Aorta (tissue), 5 donors: ENCODE data around the gene FUT4. TPM values are rescaled to one million over a fixed set of nuclear protein-coding genes. Genes with fewer than 3 reads are reported as not detected.

ENCODE experiments used
- ATAC-seq: fragments of 200-7000 bp; cut with Tn5 transposase; one replicate; pipeline ENCODE4 v1.9.1; 2022; ENCODE audit warnings: moderate library complexity; ENCODE audit not compliant: low FRiP score
- DNase-seq, 2 donors: peaks; one replicate each; pipeline ENCODE4 v3.0.0-alpha.2; 2020
- H3K27ac ChIP-seq, 2 donors: one replicate each; pipeline ENCODE4 v1.5.1; 2013; ENCODE audit warnings: low read length in 2 of 2, mild to moderate bottlenecking in 2 of 2, moderate library complexity in 2 of 2, control low read depth in 1 of 2, inconsistent platforms in 1 of 2, low read depth in 1 of 2
- H3K27me3 ChIP-seq, 2 donors: one replicate each; pipeline ENCODE4 v1.6.1; 2013; ENCODE audit warnings: control low read depth in 1 of 2, low read length in 1 of 2, mild to moderate bottlenecking in 1 of 2, moderate library complexity in 1 of 2; ENCODE audit not compliant: insufficient read depth in 2 of 2, control insufficient read depth in 1 of 2
- H3K36me3 ChIP-seq, 2 donors: one replicate each; pipeline ENCODE4 v1.6.1; 2013; ENCODE audit warnings: control low read depth in 1 of 2, low read length in 1 of 2, mild to moderate bottlenecking in 1 of 2; ENCODE audit not compliant: insufficient read depth in 2 of 2, control insufficient read depth in 1 of 2
- H3K4me1 ChIP-seq, 2 donors: one replicate each; pipeline ENCODE4 v1.6.1; 2013; ENCODE audit warnings: low read length in 2 of 2, control low read depth in 1 of 2, mild to moderate bottlenecking in 1 of 2, moderate library complexity in 1 of 2; ENCODE audit not compliant: insufficient read depth in 2 of 2, control insufficient read depth in 1 of 2
- H3K4me3 ChIP-seq, 2 donors: one replicate each; pipeline ENCODE4 v1.5.1; 2013; ENCODE audit warnings: low read length in 2 of 2, control low read depth in 1 of 2, mild to moderate bottlenecking in 1 of 2
- H3K9me3 ChIP-seq: one replicate; pipeline ENCODE4 v1.6.1; 2013; ENCODE audit warnings: mild to moderate bottlenecking, low read length; ENCODE audit not compliant: control insufficient read depth
- WGBS, 2 donors: extraction: QIAGEN DNeasy Blood & Tissue Kit; methylation state at CpG; one replicate each; pipeline ENCODE4 v1.1.7; 2013; 5-methylcytosine and 5-hydroxymethylcytosine counted together
- intact Hi-C, 2 donors: fragments of 100-400 bp; cut with DNase I; formaldehyde crosslinking; loops; one replicate each; pipeline versions ENCODE4 v1.14.2 to v1.15.0; 2022
- polyA plus RNA-seq, 2 donors: library from polyadenylated mRNA; stranded (reverse); fragments of 200-250 nt; gene quantifications; one replicate each; pipeline ENCODE4 v1.2.3, GENCODE V29; 2013
- total RNA-seq, 2 donors: library from RNA; stranded (reverse); fragmentation: NEBNext Ultra II Directional; extraction: Animal tissue kit (Norgen Biotek cat#: 25700); gene quantifications; one replicate each; pipeline ENCODE4 v1.2.1, GENCODE V29; 2021
- donor health status: healthy with polysubstance abuse.
- donor health status: Bipolar disorder and iron deficiency.
- donor health status: DM: no; HTN: no; CAD: no.
- donor health status: DM: no; HTN: no; CAD: no.
- donor health status: DM: yes; HTN: yes; CAD: no.

The FUT4 gene
- total and polyA plus RNA-seq, 4 donors: 2.6 to 9.7 (median 6.3) TPM

DNA sequence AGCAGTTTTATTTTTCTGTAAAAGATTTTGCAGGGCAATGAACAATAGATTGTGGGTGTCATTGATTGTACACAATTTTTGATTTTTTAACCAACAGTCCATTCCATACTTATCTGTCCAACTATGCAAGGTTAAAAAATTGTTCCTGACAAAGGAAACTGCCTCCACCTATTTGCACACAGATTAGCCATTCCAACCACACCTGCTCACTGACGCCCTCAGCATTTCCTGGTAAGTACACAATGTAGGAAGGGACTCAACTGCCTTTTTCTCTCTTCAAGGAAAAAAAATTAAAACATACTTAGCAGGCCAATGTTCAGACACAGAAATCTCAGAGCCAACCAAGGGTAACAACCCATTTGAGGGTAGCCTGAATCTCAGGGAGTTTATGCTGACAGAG lies 4.3 kb upstream of the FUT4 start:
- intact Hi-C loops: no loop called here
- no peaks in the 10 kb centered on the region for H3K9me3 ChIP-seq
- ATAC-seq (no peak), DNase-seq (no peak)
- WGBS, 2 donors: 42 to 82% methylated on average over 1 of the region's 1 CpG
- no peak overlapping the region for H3K4me3 ChIP-seq
- H3K27ac ChIP-seq: no peak overlapping the region
- peaks cover 0 to 3% of the 10 kb centered on the region in 2 donors for H3K4me1 ChIP-seq
- no peaks in the 10 kb centered on the region for H3K27me3 ChIP-seq
- H3K36me3 ChIP-seq: no peaks in the 10 kb centered on the region

DNA sequence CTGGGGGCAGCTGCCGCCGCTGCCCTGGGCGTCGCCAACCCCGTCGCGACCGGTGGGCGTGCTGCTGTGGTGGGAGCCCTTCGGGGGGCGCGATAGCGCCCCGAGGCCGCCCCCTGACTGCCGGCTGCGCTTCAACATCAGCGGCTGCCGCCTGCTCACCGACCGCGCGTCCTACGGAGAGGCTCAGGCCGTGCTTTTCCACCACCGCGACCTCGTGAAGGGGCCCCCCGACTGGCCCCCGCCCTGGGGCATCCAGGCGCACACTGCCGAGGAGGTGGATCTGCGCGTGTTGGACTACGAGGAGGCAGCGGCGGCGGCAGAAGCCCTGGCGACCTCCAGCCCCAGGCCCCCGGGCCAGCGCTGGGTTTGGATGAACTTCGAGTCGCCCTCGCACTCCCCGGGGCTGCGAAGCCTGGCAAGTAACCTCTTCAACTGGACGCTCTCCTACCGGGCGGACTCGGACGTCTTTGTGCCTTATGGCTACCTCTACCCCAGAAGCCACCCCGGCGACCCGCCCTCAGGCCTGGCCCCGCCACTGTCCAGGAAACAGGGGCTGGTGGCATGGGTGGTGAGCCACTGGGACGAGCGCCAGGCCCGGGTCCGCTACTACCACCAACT lies 1.0 kb downstream of the FUT4 start:
- Histone ChIP-seq H3K4me1 (peaks cover 0 to 2% of the 10 kb centered on the region in 2 donors), H3K9me3 (no peaks in the 10 kb centered on the region), H3K36me3 (no peaks in the 10 kb centered on the region), H3K27ac (peak overlapping the region; percentile 99 to 100), H3K4me3 (peak overlapping the region; percentile 73 to 87), H3K27me3 (no peaks in the 10 kb centered on the region)
- DNase-seq (peak; percentile 69 to 84), ATAC-seq (peak; percentile 27)
- 2% methylated on average over 46 to 59 of the region's 59 CpGs for WGBS, 2 donors
- intact Hi-C loops: no loop called here

DNA sequence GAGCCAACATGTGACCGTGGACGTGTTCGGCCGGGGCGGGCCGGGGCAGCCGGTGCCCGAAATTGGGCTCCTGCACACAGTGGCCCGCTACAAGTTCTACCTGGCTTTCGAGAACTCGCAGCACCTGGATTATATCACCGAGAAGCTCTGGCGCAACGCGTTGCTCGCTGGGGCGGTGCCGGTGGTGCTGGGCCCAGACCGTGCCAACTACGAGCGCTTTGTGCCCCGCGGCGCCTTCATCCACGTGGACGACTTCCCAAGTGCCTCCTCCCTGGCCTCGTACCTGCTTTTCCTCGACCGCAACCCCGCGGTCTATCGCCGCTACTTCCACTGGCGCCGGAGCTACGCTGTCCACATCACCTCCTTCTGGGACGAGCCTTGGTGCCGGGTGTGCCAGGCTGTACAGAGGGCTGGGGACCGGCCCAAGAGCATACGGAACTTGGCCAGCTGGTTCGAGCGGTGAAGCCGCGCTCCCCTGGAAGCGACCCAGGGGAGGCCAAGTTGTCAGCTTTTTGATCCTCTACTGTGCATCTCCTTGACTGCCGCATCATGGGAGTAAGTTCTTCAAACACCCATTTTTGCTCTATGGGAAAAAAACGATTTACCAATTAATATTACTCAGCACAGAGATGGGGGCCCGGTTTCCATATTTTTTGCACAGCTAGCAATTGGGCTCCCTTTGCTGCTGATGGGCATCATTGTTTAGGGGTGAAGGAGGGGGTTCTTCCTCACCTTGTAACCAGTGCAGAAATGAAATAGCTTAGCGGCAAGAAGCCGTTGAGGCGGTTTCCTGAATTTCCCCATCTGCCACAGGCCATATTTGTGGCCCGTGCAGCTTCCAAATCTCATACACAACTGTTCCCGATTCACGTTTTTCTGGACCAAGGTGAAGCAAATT lies 1.8 kb downstream of the FUT4 start:
- no peaks in the 10 kb centered on the region for H3K27me3 ChIP-seq
- peak; percentile 16 for ATAC-seq

DNA sequence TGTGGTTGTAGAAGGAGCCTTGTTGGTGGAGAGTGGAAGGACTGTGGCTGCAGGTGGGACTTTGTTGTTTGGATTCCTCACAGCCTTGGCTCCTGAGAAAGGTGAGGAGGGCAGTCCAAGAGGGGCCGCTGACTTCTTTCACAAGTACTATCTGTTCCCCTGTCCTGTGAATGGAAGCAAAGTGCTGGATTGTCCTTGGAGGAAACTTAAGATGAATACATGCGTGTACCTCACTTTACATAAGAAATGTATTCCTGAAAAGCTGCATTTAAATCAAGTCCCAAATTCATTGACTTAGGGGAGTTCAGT lies 2.4 kb downstream of the FUT4 start:
- H3K4me1 ChIP-seq: peaks cover 0 to 2% of the 10 kb centered on the region in 2 donors
- no peaks in the 10 kb centered on the region for H3K27me3 ChIP-seq
- H3K36me3 ChIP-seq: no peaks in the 10 kb centered on the region
- no peaks in the 10 kb centered on the region for H3K9me3 ChIP-seq
- H3K27ac ChIP-seq: no peak overlapping the region
- 44 to 46% methylated on average over 2 of the region's 2 CpGs for WGBS, 2 donors
- ATAC-seq: no peak
- intact Hi-C loops: no loop called here
- no peak for DNase-seq
- peak overlapping the region; percentile 73 to 87 for H3K4me3 ChIP-seq

More for the DNA sequence above, 1.8 kb downstream of the FUT4 start:
- Histone ChIP-seq H3K27ac (peak overlapping the region in 1 of 2 donors; percentile 100), H3K4me1 (peaks cover 0 to 2% of the 10 kb centered on the region in 2 donors), H3K4me3 (peak overlapping the region; percentile 73 to 87), H3K36me3 (no peaks in the 10 kb centered on the region), H3K9me3 (no peaks in the 10 kb centered on the region)
- DNase-seq: peak; percentile 47 to 80
- intact Hi-C loops: no loop called here
- WGBS, 2 donors: 31 to 33% methylated on average over 53 to 54 of the region's 54 CpGs

- H3K36me3 ChIP-seq: no peaks in the 10 kb centered on the region
- H3K9me3 ChIP-seq: no peaks in the 10 kb centered on the region
- H3K4me3 ChIP-seq: peak overlapping the region; percentile 21 to 73
- no peak for ATAC-seq
- no peaks in the 10 kb centered on the region for H3K27me3 ChIP-seq
- no peak overlapping the region for H3K27ac ChIP-seq
- DNase-seq: no peak
- peaks cover 0 to 2% of the 10 kb centered on the region in 2 donors for H3K4me1 ChIP-seq
- 55 to 67% methylated on average over 1 of the region's 1 CpG for WGBS, 2 donors
- intact Hi-C loops: no loop called here
Observed at GRCh38 chr11:94546886-94547285, 3.2 kb downstream of the FUT4 start.

- Histone ChIP-seq H3K36me3 (no peaks in the 10 kb centered on the region), H3K4me3 (no peak overlapping the region), H3K9me3 (no peaks in the 10 kb centered on the region), H3K27ac (no peak overlapping the region), H3K4me1 (peaks cover 0 to 2% of the 10 kb centered on the region in 2 donors), H3K27me3 (no peaks in the 10 kb centered on the region)
- ATAC-seq: no peak
- DNase-seq: no peak
- WGBS, 2 donors: 46 to 47% methylated on average over 5 of the region's 5 CpGs
- intact Hi-C loops: no loop called here
Observed at GRCh38 chr11:94549146-94549545, 5.4 kb downstream of the FUT4 start.

- ATAC-seq: no peak
- WGBS, 2 donors: 63 to 66% methylated on average over 4 of the region's 4 CpGs
Observed at GRCh38 chr11:94550513-94550912, 6.8 kb downstream of the FUT4 start.

GRCh38 chr11:94553938-94554337 lies 10.2 kb downstream of the FUT4 start:
- Histone ChIP-seq H3K27ac (peak overlapping the region; percentile 8 to 12), H3K9me3 (no peaks in the 10 kb centered on the region), H3K27me3 (no peaks in the 10 kb centered on the region), H3K4me3 (no peak overlapping the region), H3K36me3 (no peaks in the 10 kb centered on the region), H3K4me1 (peaks cover 0 to 7% of the 10 kb centered on the region in 2 donors)
- 54 to 93% methylated on average over 1 of the region's 1 CpG for WGBS, 2 donors
- no peak for DNase-seq
- intact Hi-C loops: no loop called here
- no peak for ATAC-seq

More at GRCh38 chr11:94550513-94550912, 6.8 kb downstream of the FUT4 start:
- intact Hi-C loops: no loop called here
- no peaks in the 10 kb centered on the region for H3K36me3 ChIP-seq
- H3K27ac ChIP-seq: no peak overlapping the region
- no peaks in the 10 kb centered on the region for H3K9me3 ChIP-seq
- H3K4me1 ChIP-seq: peaks cover 2 to 3% of the 10 kb centered on the region in 2 donors
- H3K4me3 ChIP-seq: no peak overlapping the region
- H3K27me3 ChIP-seq: no peaks in the 10 kb centered on the region
- DNase-seq: no peak
